HL-60 (cell line): ENCODE measurements around the gene TPCN1.

Experiments
- GABPA ChIP-seq: IDR thresholded peaks from 2 replicates; pipeline ENCODE4 v1.6.1; 2012; ENCODE audit warnings: low read depth
- POLR2AphosphoS5 ChIP-seq: IDR thresholded peaks from 2 replicates; pipeline ENCODE4 v1.6.1; 2012; ENCODE audit warnings: low read depth
- REST ChIP-seq: IDR thresholded peaks from 2 replicates; pipeline ENCODE4 v1.6.1; 2012; ENCODE audit warnings: low read depth; ENCODE audit not compliant: insufficient replicate concordance
- TF ChIP-seq, protein P1 (sequence below): IDR thresholded peaks from one replicate; pipeline ENCODE4 v1.5.1; 2011; ENCODE audit warnings: low read length, control low read depth, inconsistent platforms; ENCODE audit not compliant: insufficient read depth

- TF ChIP-seq, protein P1, sequence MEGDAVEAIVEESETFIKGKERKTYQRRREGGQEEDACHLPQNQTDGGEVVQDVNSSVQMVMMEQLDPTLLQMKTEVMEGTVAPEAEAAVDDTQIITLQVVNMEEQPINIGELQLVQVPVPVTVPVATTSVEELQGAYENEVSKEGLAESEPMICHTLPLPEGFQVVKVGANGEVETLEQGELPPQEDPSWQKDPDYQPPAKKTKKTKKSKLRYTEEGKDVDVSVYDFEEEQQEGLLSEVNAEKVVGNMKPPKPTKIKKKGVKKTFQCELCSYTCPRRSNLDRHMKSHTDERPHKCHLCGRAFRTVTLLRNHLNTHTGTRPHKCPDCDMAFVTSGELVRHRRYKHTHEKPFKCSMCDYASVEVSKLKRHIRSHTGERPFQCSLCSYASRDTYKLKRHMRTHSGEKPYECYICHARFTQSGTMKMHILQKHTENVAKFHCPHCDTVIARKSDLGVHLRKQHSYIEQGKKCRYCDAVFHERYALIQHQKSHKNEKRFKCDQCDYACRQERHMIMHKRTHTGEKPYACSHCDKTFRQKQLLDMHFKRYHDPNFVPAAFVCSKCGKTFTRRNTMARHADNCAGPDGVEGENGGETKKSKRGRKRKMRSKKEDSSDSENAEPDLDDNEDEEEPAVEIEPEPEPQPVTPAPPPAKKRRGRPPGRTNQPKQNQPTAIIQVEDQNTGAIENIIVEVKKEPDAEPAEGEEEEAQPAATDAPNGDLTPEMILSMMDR = no peak
- TF ChIP-seq REST (no peak), GABPA (no peak), POLR2AphosphoS5 (no peak)
Observed at GRCh38 chr12:113271853-113272561, 50.7 kb downstream of the TPCN1 start.
